Loucy (cell line): ENCODE measurements around the gene ZNF296.

ENCODE experiments used
- H2AFZ ChIP-seq: fragments of 200-600 bp; sonication (generic); 2 replicates; pipeline ENCODE4 v1.6.0; 2016; ENCODE audit warnings: antibody characterized with exemption, mild to moderate bottlenecking, low read length, moderate library complexity
- H3F3A ChIP-seq: fragments of 200-600 bp; 2 replicates; pipeline ENCODE4 v1.6.0; 2016; ENCODE audit warnings: antibody characterized with exemption, low read depth, mild to moderate bottlenecking
- H3K27me3 ChIP-seq: fragments of 200-600 bp; sonication (generic); 2 replicates; pipeline ENCODE4 v1.6.1; 2014; ENCODE audit warnings: low read length, mild to moderate bottlenecking; ENCODE audit not compliant: insufficient read depth, poor library complexity, severe bottlenecking
- H3K36me3 ChIP-seq: fragments of 200-600 bp; sonication (generic); 2 replicates; pipeline ENCODE4 v1.6.1; 2016; ENCODE audit warnings: low read length; ENCODE audit not compliant: insufficient read depth
- H3K4me1 ChIP-seq: fragments of 200-600 bp; sonication (generic); 2 replicates; pipeline ENCODE4 v1.5.1; 2014; ENCODE audit warnings: low read length, mild to moderate bottlenecking; ENCODE audit not compliant: insufficient read depth, poor library complexity, severe bottlenecking
- H3K4me2 ChIP-seq: fragments of 200-600 bp; sonication (generic); 2 replicates; pipeline ENCODE4 v1.6.0; 2014; ENCODE audit warnings: antibody characterized with exemption, low read length, low read depth, mild to moderate bottlenecking; ENCODE audit not compliant: poor library complexity, severe bottlenecking
- H3K4me3 ChIP-seq: fragments of 200-600 bp; sonication (generic); 2 replicates; pipeline ENCODE4 v1.5.1; 2014; ENCODE audit warnings: low read length, mild to moderate bottlenecking, mixed read lengths; ENCODE audit not compliant: poor library complexity, severe bottlenecking
- H3K79me2 ChIP-seq: fragments of 200-600 bp; sonication (generic); 2 replicates; pipeline ENCODE4 v1.6.1; 2014; ENCODE audit warnings: low read length; ENCODE audit not compliant: insufficient read depth
- H3K9ac ChIP-seq: fragments of 200-600 bp; sonication (generic); 2 replicates; pipeline ENCODE4 v1.6.0; 2014; ENCODE audit warnings: mild to moderate bottlenecking, low read depth, low read length, moderate library complexity; ENCODE audit not compliant: poor library complexity, severe bottlenecking
- H3K9me2 ChIP-seq: fragments of 200-600 bp; sonication (generic); replicated peaks from 2 replicates; pipeline ENCODE4 v1.6.1; 2016; ENCODE audit warnings: low read depth, low read length, mixed read lengths
- H3K9me3 ChIP-seq: fragments of 200-600 bp; sonication (generic); 2 replicates; pipeline ENCODE4 v1.6.1; 2014; ENCODE audit warnings: mild to moderate bottlenecking, antibody characterized with exemption, low read length, low read depth; ENCODE audit not compliant: insufficient read depth
- H4K20me1 ChIP-seq: fragments of 200-600 bp; sonication (generic); 2 replicates; pipeline ENCODE4 v1.6.0; 2014; ENCODE audit warnings: antibody characterized with exemption, low read length, mild to moderate bottlenecking; ENCODE audit not compliant: insufficient read depth, poor library complexity, severe bottlenecking
- CTCF ChIP-seq: fragments of 200-600 bp; sonication (generic); conservative IDR thresholded peaks from 2 replicates; pipeline ENCODE4 v1.5.1; 2014; ENCODE audit warnings: mild to moderate bottlenecking, antibody characterized with exemption, low read length
- EZH2phosphoT487 ChIP-seq: fragments of 200-600 bp; IDR thresholded peaks from 2 replicates; pipeline ENCODE4 v1.6.1; 2018; ENCODE audit warnings: antibody characterized with exemption, mild to moderate bottlenecking, moderate library complexity, borderline replicate concordance

ZNF296 gene

GRCh38 chr19:45101806-45102205, 25.5 kb upstream of the ZNF296 start:
- H3K36me3 ChIP-seq, result peaks cover 10% of the 10 kb centered on the region; the same call in 1 of the 2 replicates
- H2AFZ ChIP-seq, result no peak overlapping the region
- H4K20me1 ChIP-seq, result peaks cover 49% of the 10 kb centered on the region
- no peak overlapping the region for H3K4me3 ChIP-seq
- peaks cover 19% of the 10 kb centered on the region for H3K4me1 ChIP-seq
- no peak for TF ChIP-seq EZH2phosphoT487
- H3K4me2 ChIP-seq, result no peak overlapping the region
- H3K79me2 ChIP-seq, result peaks cover 96% of the 10 kb centered on the region
- no peaks in the 10 kb centered on the region for H3K9me3 ChIP-seq
- no peaks in the 10 kb centered on the region for H3K9me2 ChIP-seq
- no peak overlapping the region for H3K9ac ChIP-seq
- no peaks in the 10 kb centered on the region for H3F3A ChIP-seq
- no peaks in the 10 kb centered on the region for H3K27me3 ChIP-seq

- Histone ChIP-seq H3K4me2 (no peak overlapping the region), H3K9me3 (no peaks in the 10 kb centered on the region), H3K79me2 (peaks cover 98% of the 10 kb centered on the region), H3K4me3 (no peak overlapping the region), H3K36me3 (peaks cover 10% of the 10 kb centered on the region; the same call in 1 of the 2 replicates), H2AFZ (no peak overlapping the region), H4K20me1 (peaks cover 57% of the 10 kb centered on the region), H3K9me2 (no peaks in the 10 kb centered on the region), H3F3A (no peaks in the 10 kb centered on the region), H3K4me1 (peaks cover 26% of the 10 kb centered on the region), H3K27me3 (no peaks in the 10 kb centered on the region), H3K9ac (no peak overlapping the region)
- no peak for TF ChIP-seq CTCF
- TF ChIP-seq EZH2phosphoT487, result no peak
Measured at GRCh38 chr19:45100846-45101252, 24.6 kb upstream of the ZNF296 start.

GRCh38 chr19:45100201-45100600, 23.9 kb upstream of the ZNF296 start:
- peaks cover 57% of the 10 kb centered on the region for H4K20me1 ChIP-seq
- no peaks in the 10 kb centered on the region for H3F3A ChIP-seq
- TF ChIP-seq CTCF, result no peak
- TF ChIP-seq EZH2phosphoT487, result no peak
- H3K9me2 ChIP-seq, result no peaks in the 10 kb centered on the region
- H3K9me3 ChIP-seq, result no peaks in the 10 kb centered on the region
- peaks cover 33% of the 10 kb centered on the region for H3K4me1 ChIP-seq
- H3K79me2 ChIP-seq, result peaks cover 98% of the 10 kb centered on the region
- H3K36me3 ChIP-seq, result peaks cover 10% of the 10 kb centered on the region; the same call in 1 of the 2 replicates
- H3K4me3 ChIP-seq, result no peak overlapping the region
- H3K27me3 ChIP-seq, result no peaks in the 10 kb centered on the region
- H3K9ac ChIP-seq, result no peak overlapping the region
- H2AFZ ChIP-seq, result no peak overlapping the region
- H3K4me2 ChIP-seq, result no peak overlapping the region
